T-helper 2 cell treated with Interferon-gamma antibody and Interleukin-4, amounts not matched to agents 5 μg/mL and 100 μg/mL, for 36 hours (primary cell): ENCODE results near the gene NGDN.

ENCODE experiments used
- DNase-seq: peaks from one replicate; pipeline ENCODE4 v3.0.0; 2021; ENCODE audit warnings: low spot score
- H3K27ac Mint-ChIP-seq: one replicate; pipeline ENCODE4 v1.8.0; 2021; ENCODE audit warnings: mild to moderate bottlenecking, mixed read lengths
- H3K27me3 Mint-ChIP-seq: one replicate; pipeline ENCODE4 v1.8.0; 2021; ENCODE audit warnings: low read depth, mixed read lengths
- H3K36me3 Mint-ChIP-seq: one replicate; pipeline ENCODE4 v1.8.0; 2021; ENCODE audit warnings: low read depth, mixed read lengths
- H3K4me1 Mint-ChIP-seq: one replicate; pipeline ENCODE4 v1.8.0; 2021; ENCODE audit warnings: low read depth, mixed read lengths
- H3K4me3 Mint-ChIP-seq: one replicate; pipeline ENCODE4 v1.8.0; 2022; ENCODE audit warnings: mild to moderate bottlenecking, moderate library complexity, mixed read lengths
- H3K9me3 Mint-ChIP-seq: one replicate; pipeline ENCODE4 v1.8.0; 2021; ENCODE audit warnings: mixed read lengths

The NGDN gene

DNA sequence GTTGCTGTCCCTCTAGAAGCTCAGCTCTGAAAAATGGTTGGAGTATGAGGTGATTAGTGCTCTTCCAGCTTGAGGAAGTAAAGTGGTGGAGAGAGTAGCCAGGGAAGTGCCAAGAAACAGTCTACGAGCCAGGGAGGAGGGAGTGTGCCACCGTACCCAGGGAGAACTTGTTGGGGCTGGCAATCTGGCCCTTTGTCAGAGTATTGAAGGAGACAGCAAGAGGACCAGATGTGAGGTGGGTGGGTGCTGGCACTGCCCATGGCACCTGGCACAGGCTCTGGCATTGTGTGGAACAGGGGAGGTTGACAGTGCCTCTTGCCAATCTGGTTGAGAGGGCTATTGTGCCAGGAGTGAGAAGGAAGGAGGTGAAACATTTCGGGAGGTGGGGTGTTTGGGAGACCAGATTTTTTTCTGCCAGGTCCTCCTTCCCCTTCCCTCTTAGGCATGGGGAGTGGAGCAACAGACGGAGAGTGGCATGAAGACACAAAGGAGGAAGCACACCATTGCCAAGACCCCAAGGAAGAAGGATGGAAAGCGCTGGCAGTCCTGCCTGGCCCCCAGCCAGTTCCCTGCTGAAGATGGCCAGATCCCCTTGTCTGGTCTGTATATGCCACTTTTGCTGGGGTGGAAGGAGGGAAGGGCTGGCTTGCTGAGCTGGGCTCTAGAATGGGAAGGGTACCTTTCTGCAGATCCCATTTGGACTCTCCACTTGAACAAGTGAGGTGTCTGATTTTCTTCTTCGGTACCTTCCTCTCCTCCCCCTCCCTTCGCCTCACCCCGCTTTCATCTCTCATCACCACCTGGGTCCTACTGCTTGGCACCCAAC is 44.5 kb downstream of the NGDN start:
- Mint-ChIP-seq H3K36me3 (no peaks in the 10 kb centered on the region), H3K27ac (no peak overlapping the region), H3K4me1 (peaks cover 2% of the 10 kb centered on the region), H3K27me3 (no peaks in the 10 kb centered on the region), H3K9me3 (no peaks in the 10 kb centered on the region), H3K4me3 (no peak overlapping the region)
- DNase-seq, result no peak

DNA sequence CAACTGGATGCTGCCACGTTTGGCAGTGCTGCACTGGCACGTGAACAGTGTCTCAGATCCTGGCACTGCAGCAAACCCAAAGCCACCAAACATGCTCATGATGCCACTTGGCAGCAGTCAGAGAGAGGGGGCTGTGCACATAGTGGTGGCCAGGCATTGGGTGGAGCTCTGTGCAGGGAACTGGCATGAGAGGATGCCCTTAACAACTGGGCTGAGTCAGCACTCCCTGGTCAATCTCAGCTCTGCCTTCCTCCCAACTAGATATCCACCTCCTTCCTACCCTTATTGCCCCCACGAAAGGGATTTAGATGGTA is 45.1 kb downstream of the NGDN start:
- Mint-ChIP-seq H3K27ac (no peak overlapping the region), H3K4me3 (no peak overlapping the region), H3K4me1 (peaks cover 2% of the 10 kb centered on the region), H3K9me3 (no peaks in the 10 kb centered on the region), H3K27me3 (no peaks in the 10 kb centered on the region), H3K36me3 (no peaks in the 10 kb centered on the region)
- no peak for DNase-seq

DNA sequence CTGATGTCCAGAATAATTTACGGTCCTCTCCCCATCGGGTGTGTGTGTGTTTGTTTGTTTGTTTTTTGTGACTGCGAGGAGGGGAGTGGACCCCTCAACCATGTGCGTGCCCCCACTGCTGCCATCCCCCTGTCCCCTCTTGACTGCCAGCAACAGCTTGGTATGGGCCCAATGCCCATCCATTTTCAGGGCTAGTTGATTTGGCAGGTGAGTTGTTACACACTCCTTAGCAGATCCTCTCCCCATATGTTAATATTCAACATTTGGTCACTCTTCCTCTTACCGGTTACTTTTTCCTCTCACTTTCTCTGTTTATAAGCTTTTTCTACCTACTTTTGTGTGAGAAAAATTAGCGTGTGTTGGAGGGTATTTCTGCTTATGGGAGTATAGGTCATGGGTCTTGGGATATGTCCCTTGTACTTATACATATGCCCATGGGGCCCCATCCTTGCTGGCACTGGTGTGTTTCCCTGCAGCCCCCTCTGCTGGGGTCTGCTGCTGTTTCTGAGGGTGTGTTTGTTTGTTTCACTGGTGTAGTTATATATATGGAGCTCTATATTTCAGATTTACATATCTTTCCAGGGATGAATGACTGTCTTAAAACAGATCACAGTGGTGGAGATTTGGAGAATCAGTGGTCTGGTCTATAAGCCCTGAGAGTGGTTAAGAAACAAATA is 48.3 kb downstream of the NGDN start:
- no peaks in the 10 kb centered on the region for H3K27me3 Mint-ChIP-seq
- H3K27ac Mint-ChIP-seq, result no peak overlapping the region
- no peak for DNase-seq
- H3K4me3 Mint-ChIP-seq, result no peak overlapping the region
- H3K4me1 Mint-ChIP-seq, result no peaks in the 10 kb centered on the region
- H3K36me3 Mint-ChIP-seq, result no peaks in the 10 kb centered on the region
- H3K9me3 Mint-ChIP-seq, result no peaks in the 10 kb centered on the region

DNA sequence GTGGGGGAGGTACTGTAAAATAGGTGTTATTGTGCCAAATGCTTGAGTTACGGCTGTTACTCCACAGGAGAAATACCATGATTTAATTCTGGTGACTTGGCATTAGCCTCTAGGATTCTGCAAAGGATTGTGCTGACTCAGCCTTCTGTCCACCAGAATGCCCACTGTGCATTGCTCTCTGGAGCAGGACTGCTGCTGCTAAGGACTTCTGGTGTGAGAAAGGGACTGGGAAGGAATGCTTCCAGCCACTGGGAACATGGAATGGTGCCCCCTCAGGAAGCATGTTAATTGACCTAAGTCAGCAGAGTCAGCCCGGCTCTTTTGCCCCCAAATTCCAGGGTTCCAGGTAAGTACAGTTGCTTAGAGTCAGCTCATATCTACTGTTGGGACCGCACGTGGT is 49.2 kb downstream of the NGDN start:
- H3K9me3 Mint-ChIP-seq, result no peaks in the 10 kb centered on the region

DNA sequence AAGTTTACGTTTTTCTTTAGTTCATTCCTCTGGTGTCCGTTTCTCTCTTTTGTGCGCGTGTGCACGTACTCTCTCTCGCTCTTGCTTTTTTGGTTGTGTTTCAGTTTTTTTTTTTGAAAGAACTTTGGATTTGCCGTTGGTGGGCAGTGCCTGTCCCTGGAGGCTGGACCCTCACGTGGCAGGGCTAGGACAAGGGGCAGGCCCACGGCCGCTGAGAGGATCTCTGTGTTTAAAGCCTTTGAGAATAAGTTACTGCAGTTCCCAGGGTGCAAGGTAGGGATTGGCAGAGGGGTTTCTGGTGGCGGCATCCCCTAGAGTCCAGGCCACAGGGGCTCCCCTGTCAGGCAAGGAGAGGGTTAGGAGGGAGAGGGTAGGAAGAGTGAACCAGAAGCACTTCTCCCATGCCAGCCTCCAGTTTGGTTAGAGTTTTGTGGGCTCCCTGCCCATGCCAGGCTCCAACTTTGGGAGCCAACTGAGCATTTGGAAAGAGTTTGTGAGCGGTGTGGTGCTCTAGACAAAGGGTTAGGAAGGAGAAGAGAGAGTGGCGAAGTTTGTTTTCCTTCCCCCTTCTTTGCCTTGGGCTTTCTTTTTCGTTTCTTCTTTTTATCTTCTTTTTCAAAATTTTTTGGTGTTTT is 51.5 kb downstream of the NGDN start:
- no peaks in the 10 kb centered on the region for H3K27me3 Mint-ChIP-seq
- H3K27ac Mint-ChIP-seq, result no peak overlapping the region
- no peaks in the 10 kb centered on the region for H3K36me3 Mint-ChIP-seq
- no peaks in the 10 kb centered on the region for H3K9me3 Mint-ChIP-seq
- H3K4me3 Mint-ChIP-seq, result no peak overlapping the region
- H3K4me1 Mint-ChIP-seq, result no peaks in the 10 kb centered on the region
- DNase-seq, result no peak

More for the DNA sequence above, 49.2 kb downstream of the NGDN start:
- DNase-seq, result no peak
- Mint-ChIP-seq H3K27ac (no peak overlapping the region), H3K4me1 (no peaks in the 10 kb centered on the region), H3K27me3 (no peaks in the 10 kb centered on the region), H3K36me3 (no peaks in the 10 kb centered on the region), H3K4me3 (no peak overlapping the region)

DNA sequence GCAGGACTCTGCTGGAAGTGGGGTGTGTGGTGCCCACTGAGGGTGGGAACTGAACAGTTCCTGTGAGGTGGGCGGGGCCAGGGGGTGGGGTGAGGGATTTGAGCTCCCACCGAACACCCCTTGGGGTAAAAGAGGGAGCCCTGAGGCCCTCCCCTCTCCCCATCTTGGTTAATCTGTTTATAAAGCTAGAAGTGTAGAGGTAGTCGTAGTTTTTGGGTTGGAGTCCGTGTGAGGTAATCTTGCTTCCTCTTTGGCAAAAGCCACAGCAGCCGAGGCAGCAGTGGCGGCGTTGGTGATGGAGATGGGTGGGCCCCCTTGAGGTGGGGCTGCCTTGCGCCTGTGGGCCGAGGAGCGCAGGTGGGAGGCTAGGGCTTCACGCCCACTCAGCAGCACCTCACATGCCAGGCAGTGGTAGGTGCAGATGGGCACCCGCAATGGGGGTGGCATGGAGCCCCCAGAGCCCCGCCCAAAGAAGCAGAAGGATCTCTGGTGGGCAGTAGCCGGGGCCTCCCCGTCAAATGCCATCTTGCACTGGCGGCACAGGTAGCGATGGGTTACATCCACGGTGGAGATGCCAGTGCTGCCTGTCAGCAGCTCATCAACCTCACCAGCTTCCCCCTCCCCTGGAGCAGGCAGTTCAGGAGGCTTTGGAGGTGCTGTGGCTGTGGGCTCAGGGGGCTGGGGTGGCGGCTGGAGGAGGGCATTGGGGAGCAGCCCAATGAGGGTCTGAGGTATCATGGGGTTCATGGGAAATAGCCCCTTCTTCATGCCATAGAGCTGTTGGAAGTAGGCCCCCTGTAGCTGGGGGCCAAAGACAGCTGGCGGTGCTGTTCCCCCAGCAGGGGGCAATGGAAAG is 52.5 kb downstream of the NGDN start:
- H3K36me3 Mint-ChIP-seq, result no peaks in the 10 kb centered on the region
- no peaks in the 10 kb centered on the region for H3K4me1 Mint-ChIP-seq
- no peak for DNase-seq
- no peak overlapping the region for H3K4me3 Mint-ChIP-seq
- H3K27me3 Mint-ChIP-seq, result no peaks in the 10 kb centered on the region
- no peak overlapping the region for H3K27ac Mint-ChIP-seq
- no peaks in the 10 kb centered on the region for H3K9me3 Mint-ChIP-seq

DNA sequence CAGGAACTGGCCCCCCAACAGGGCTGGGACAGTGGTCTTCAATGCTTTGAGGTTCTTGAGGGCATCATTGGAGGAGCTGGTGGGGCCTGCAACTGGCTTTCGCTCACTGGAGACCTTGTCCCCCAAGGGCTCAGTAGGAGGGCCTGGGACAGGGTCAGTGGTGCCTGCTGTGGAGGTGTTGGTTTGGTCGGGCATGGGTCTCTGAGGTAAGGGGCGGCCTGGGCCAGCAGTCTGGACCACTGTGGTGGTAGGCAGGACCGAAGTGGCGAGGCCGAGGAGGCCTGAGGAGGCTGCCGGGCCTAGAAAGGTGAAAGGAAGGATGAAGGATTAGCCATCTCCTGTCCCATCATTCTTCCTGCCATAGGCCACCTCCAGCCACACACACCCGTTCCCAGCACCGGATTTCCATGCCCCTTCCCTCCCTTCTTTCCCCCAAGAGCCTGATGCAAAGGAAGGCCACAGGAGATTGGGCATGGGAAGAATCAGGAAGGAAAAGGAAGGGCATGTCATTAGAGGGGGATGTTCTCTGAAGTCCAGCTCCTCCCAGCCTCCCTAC is 53.2 kb downstream of the NGDN start:
- H3K27ac Mint-ChIP-seq, result no peak overlapping the region
- H3K4me1 Mint-ChIP-seq, result no peaks in the 10 kb centered on the region
- no peak for DNase-seq
- H3K36me3 Mint-ChIP-seq, result no peaks in the 10 kb centered on the region
- H3K27me3 Mint-ChIP-seq, result no peaks in the 10 kb centered on the region
- H3K9me3 Mint-ChIP-seq, result no peaks in the 10 kb centered on the region
- H3K4me3 Mint-ChIP-seq, result no peak overlapping the region

DNA sequence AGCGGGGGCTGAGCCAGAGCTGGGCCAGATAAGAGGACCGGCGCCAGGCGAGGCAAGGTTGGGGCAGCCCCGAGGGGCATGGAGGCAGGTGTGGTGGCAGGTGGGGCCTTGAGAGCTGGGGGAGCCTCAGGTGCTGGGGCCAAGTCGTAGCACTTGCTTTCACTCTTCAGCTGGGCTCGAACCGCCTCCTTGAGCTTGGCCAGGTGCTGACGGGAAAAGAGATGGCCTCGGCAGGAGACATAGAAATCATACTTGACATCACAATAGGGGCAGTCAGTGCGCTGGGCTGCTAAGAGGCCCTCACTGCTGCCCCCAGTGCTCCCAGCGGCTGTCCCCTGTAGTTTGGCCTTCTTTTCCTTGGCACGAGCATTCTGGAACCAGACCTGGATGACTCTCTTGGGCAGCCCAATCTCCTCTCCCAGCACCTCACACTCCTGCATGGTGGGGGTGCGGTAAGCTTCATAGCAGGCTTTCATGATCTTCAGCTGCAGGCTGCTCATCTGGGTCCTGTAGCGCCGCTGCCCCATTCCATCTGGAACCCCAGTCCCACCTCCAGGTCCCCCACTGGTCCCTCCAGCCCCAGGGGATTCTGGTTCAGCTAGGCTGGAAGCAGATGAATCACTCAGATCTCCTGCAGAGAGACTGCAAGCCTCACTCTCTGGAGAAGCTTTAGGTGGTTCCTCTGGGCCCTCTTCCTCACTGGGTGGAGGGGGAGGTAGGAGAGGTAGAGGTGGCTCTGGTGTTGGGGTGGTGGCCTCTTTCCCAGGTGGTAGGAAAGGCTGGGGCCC is 53.9 kb downstream of the NGDN start:
- Mint-ChIP-seq H3K4me1 (no peaks in the 10 kb centered on the region), H3K36me3 (no peaks in the 10 kb centered on the region), H3K4me3 (no peak overlapping the region), H3K27me3 (no peaks in the 10 kb centered on the region), H3K9me3 (no peaks in the 10 kb centered on the region), H3K27ac (no peak overlapping the region)
- no peak for DNase-seq

DNA sequence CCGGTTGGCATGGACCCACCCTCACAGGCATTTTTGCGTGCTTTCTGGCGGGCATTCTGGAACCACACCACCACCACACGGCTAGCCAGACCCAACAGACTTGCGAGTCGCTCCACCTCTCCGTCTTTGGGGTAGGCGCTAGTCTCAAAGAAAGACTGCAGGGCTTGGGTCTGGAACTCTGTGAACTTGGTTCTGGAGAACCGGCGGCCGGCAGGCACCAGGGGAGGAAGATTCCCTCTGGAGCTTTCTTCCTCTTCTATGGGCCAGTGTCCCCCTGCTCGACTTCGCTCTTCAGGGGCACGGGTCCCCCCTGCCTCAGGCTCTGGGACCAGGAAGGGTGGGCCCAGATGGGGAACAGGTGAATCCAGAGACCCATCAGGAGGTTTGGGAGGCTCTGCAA is 55.5 kb downstream of the NGDN start:
- no peak overlapping the region for H3K4me3 Mint-ChIP-seq

DNA sequence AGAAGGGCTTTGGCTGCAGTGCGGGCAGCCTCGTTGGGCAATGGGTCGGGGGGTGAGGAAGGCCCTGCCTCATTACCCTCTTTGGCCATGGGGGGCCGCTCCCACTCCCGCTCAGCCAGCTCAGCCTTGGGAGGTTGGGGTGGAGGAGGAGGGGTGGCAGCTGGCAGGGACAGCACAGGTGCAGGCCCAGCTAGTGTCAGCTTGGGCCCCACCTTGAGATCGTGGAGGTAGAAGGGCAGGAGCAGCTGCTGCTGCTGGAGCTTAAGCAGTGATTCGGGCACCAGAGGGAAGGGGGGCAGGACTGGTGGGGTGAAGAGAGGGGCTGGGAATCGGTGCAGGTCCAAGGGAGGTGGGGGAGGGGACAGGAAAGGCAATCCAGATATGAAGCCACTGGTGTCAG is 56.1 kb downstream of the NGDN start:
- Mint-ChIP-seq H3K27me3 (no peaks in the 10 kb centered on the region), H3K4me1 (peaks cover 3% of the 10 kb centered on the region), H3K27ac (no peak overlapping the region), H3K36me3 (no peaks in the 10 kb centered on the region), H3K9me3 (no peaks in the 10 kb centered on the region), H3K4me3 (no peak overlapping the region)
- DNase-seq, result no peak

More for the DNA sequence above, 55.5 kb downstream of the NGDN start:
- Mint-ChIP-seq H3K27ac (no peak overlapping the region), H3K36me3 (no peaks in the 10 kb centered on the region), H3K27me3 (no peaks in the 10 kb centered on the region), H3K4me1 (no peaks in the 10 kb centered on the region), H3K9me3 (no peaks in the 10 kb centered on the region)
- no peak for DNase-seq
